Airway epithelial cell (primary cell): ENCODE data around the gene PF4V1. TPM values are rescaled to one million over a fixed set of nuclear protein-coding genes. Genes with fewer than 3 reads are reported as not detected.

Experiments used
- total RNA-seq: library from RNA; depleted of rRNA; stranded (reverse); fragments of >200 nt; gene quantifications from 2 replicates; pipeline ENCODE4 v1.2.3, GENCODE V29; 2015

PF4V1 gene
- total RNA-seq: not detected in 2 replicates

DNA sequence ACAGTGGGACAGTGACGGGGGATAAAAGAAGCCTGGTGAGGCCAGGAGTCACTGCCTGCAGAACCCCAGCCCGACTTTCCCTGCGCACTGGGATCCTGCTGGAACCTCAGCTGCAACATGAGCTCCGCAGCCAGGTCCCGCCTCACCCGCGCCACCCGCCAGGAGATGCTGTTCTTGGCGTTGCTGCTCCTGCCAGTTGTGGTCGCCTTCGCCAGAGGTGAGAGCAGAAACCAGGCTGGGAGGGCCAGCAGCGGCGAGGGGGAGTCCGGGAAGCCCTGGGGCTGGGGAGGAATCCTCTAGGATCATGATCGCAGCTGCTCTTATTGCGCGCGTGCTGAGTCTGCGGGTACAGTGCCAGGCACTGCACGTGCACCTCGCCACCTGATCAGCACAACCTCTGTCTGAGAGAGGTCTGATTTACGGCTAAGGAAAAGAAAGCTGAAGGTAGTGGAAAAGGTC lies at the start of gene PF4V1:
Gene PF4V1, plus strand, starts transcription at position 51 of the 459 bp plus-strand sequence. Its CDS starts 67 bp downstream, at position 118.

GRCh38 chr4:73836373-73837279 lies 16.5 kb upstream of the PF4V1 start, which contains the start of gene CXCL6:
Gene CXCL6 (plus strand): TSS chr4:73836678. CDS start chr4:73836751, 73 bp downstream.

GRCh38 chr4:73869130-73870055 lies 16.3 kb downstream of the PF4V1 start, which contains the start of gene CXCL1:
Gene CXCL1 (plus strand): TSS chr4:73869393. CDS start chr4:73869471, 78 bp downstream.

Other genes starting within 250 kb of the PF4V1 start
- gene RASSF6, start 232.9 kb upstream of the PF4V1 start, total RNA-seq: 5.4 and 6.4 TPM in 2 replicates
- gene CXCL8, start 112.7 kb upstream of the PF4V1 start, total RNA-seq: 23.4 and 37.9 TPM in 2 replicates
- gene CXCL6, start 16.6 kb upstream of the PF4V1 start, total RNA-seq: 2.3 and 3.6 TPM in 2 replicates
- 61.5 and 97.3 TPM in 2 replicates for gene CXCL1, start 16.1 kb downstream of the PF4V1 start, total RNA-seq
- 2.5 TPM in 1 of 2 replicates, not detected in the other for gene PF4, start 128.7 kb downstream of the PF4V1 start, total RNA-seq
- gene PPBP, start 134.9 kb downstream of the PF4V1 start, total RNA-seq: 1.8 and 3.9 TPM in 2 replicates
- gene CXCL5, start 145.4 kb downstream of the PF4V1 start, total RNA-seq: 4.0 and 4.6 TPM in 2 replicates
- gene CXCL3, start 185.4 kb downstream of the PF4V1 start, total RNA-seq: 2.2 and 5.0 TPM in 2 replicates
- gene CXCL2, start 245.9 kb downstream of the PF4V1 start, total RNA-seq: 13.8 and 18.0 TPM in 2 replicates